GM12801 (cell line): ENCODE measurements around the gene CLIC1.

Experiments
- TF ChIP-seq, protein P1 (sequence below): IDR thresholded peaks from one replicate; pipeline ENCODE4 v1.5.1; 2011; ENCODE audit warnings: control low read depth; ENCODE audit not compliant: insufficient read length; ENCODE audit errors: extremely low read depth

The CLIC1 gene

DNA sequence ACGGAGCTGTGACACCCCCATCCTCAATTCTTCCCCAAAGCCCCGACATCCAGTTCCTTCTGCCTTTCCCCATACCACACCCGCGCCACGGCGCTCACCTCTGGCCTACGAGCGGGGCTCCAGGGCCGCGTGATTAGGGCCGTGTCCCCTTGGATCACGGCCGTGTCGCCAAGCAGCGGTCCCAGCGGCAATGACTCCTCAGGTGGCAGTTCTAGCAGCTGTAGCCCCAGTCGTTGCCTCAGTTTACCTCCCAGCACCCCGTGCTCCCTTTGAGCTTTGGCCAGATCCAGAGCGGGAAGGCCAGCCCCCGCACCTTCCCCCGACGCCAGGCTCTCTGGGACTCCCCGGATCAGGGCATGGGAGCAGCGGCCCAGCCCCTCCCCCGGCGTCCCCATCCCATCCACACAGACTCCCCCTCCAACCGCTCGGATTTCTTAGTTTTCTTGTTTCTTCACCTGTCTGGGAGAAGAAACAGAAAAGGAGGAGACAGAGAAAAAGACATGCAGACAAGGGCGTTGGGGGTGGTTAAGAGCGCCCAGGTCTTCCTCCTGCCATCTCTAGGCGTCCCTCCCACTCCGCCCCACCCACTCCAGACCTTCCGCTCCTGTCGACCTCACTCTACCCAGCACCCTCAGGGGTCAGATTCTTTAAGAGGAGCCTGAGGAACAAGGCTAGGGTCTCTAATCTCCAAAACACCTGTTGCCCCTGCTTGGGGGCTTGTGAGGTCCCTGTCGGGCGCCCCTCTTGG lies 7.4 kb downstream of the CLIC1 start, which contains the start of gene DDAH2:
Gene DDAH2, minus strand, starts transcription at position 533 of the 748 bp plus-strand sequence. Its CDS starts 138 bp downstream, at position 395.
- TF ChIP-seq, protein P1, sequence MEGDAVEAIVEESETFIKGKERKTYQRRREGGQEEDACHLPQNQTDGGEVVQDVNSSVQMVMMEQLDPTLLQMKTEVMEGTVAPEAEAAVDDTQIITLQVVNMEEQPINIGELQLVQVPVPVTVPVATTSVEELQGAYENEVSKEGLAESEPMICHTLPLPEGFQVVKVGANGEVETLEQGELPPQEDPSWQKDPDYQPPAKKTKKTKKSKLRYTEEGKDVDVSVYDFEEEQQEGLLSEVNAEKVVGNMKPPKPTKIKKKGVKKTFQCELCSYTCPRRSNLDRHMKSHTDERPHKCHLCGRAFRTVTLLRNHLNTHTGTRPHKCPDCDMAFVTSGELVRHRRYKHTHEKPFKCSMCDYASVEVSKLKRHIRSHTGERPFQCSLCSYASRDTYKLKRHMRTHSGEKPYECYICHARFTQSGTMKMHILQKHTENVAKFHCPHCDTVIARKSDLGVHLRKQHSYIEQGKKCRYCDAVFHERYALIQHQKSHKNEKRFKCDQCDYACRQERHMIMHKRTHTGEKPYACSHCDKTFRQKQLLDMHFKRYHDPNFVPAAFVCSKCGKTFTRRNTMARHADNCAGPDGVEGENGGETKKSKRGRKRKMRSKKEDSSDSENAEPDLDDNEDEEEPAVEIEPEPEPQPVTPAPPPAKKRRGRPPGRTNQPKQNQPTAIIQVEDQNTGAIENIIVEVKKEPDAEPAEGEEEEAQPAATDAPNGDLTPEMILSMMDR, result no peak

- TF ChIP-seq, protein P1, result no peak
Observed at GRCh38 chr6:31727717-31728671, 8.3 kb downstream of the CLIC1 start.

- TF ChIP-seq, protein P1, result no peak
Observed at GRCh38 chr6:31727034-31727716, 9.2 kb downstream of the CLIC1 start.

DNA sequence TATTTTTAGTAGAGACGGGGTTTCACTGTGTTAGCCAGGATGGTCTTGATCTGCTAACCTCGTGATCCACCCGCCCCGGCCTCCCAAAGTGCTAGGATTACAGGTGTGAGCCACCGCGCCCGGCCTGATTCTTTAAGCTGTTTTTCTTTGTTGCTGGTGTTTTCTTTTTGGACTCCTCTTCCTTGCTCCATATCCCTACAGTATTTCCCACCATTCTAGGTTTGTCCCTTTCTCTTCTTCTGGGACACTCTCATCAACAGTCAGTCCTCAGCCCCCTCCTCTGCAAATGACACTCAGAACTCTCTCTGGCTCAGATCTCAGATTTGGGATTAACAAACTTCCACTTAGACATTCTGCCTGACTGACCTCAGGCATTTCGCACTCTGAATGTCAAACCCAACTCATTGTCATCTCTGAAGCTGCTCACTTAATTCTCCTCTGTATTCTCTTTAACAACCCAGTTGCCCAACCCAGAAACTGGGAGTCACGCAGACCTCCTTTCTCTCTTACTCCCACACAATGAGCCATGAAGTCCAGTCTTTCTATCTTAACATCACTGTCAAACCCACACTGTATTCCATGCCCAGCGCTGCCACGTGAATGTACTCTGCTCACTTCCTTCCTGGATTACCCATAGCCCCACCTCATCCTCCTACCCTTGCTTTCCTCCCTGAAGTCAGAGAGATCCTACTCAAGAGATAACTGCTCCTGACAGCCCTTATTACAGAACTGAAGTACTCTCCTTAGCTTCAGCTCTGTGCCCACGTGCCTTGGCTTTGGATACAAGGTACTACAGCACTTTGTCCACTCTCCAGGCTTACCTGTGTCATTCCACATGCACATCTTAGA lies 10.6 kb downstream of the CLIC1 start:
- TF ChIP-seq, protein P1, result no peak

- TF ChIP-seq, protein P1, result no peak
Observed at GRCh38 chr6:31723980-31724691, 12.2 kb downstream of the CLIC1 start.

- TF ChIP-seq, protein P1, result no peak
Observed at GRCh38 chr6:31723245-31723979, 12.9 kb downstream of the CLIC1 start, which contains the start of gene MPIG6B. MPIG6B (plus strand) TSS chr6:31723373; CDS start chr6:31723384, 11 bp downstream.
